PC-3 (cell line): ENCODE data around the gene TMEM51. TPM values are rescaled to one million over a fixed set of nuclear protein-coding genes. Genes with fewer than 3 reads are reported as not detected.

Source experiments
- ATAC-seq: fragments of 200-7000 bp; cut with Tn5 transposase; 2 replicates; pipeline ENCODE4 v1.9.1; 2020; ENCODE audit warnings: mild to moderate bottlenecking, moderate library complexity
- BruUV-seq: library from RNA; stranded (reverse); fragments of 400-500 nt; replicated peaks from 2 replicates; lab custom pipeline; 2021; lab: Mats Ljungman, UMichigan
- CTCF ChIA-PET: fragments of 300-600 bp; sonication (Branson Sonifier 250); formaldehyde crosslinking; loops from one replicate; lab custom pipeline; 2022; ENCODE audit warnings: antibody characterized with exemption; lab: Charles Lee
- POLR2A ChIA-PET: fragments of 300-600 bp; sonication (Branson Sonifier 250); formaldehyde crosslinking; loops from one replicate; lab custom pipeline; 2022; ENCODE audit warnings: antibody characterized with exemption; ENCODE audit not compliant: unreplicated experiment; lab: Charles Lee
- DNase-seq: peaks from one replicate; pipeline ENCODE4 v3.0.0-alpha.2; 2015
- H2AFZ ChIP-seq: fragments of 300-600 bp; sonication (generic); 2 replicates; pipeline ENCODE4 v1.6.0; 2016; ENCODE audit warnings: antibody characterized with exemption, low read length
- H3F3A ChIP-seq: fragments of 300-600 bp; sonication (generic); one replicate; pipeline ENCODE4 v1.6.0; 2017; ENCODE audit warnings: antibody characterized with exemption, low read length, control low read depth, mild to moderate bottlenecking; ENCODE audit not compliant: unreplicated experiment
- H3K27ac ChIP-seq: fragments of 300-600 bp; sonication (generic); 2 replicates; pipeline ENCODE4 v1.5.1; 2016; ENCODE audit warnings: mild to moderate bottlenecking, low read length
- H3K27me3 ChIP-seq: fragments of 300-600 bp; sonication (generic); 2 replicates; pipeline ENCODE4 v1.6.1; 2016; ENCODE audit warnings: low read length, mixed read lengths
- H3K36me3 ChIP-seq: fragments of 300-600 bp; sonication (generic); 2 replicates; pipeline ENCODE4 v1.6.1; 2016; ENCODE audit warnings: low read depth, mixed run types, low read length, mixed read lengths
- H3K4me1 ChIP-seq: fragments of 300-600 bp; sonication (generic); 2 replicates; pipeline ENCODE4 v1.5.1; 2016; ENCODE audit warnings: low read length; ENCODE audit not compliant: insufficient read depth
- H3K4me2 ChIP-seq: fragments of 300-600 bp; sonication (generic); 2 replicates; pipeline ENCODE4 v1.6.0; 2016; ENCODE audit warnings: low read length
- H3K4me3 ChIP-seq: fragments of 300-600 bp; sonication (generic); 2 replicates; pipeline ENCODE4 v1.5.1; 2016; ENCODE audit warnings: mild to moderate bottlenecking, low read length, mixed read lengths
- H3K79me2 ChIP-seq: fragments of 300-600 bp; sonication (generic); 2 replicates; pipeline ENCODE4 v1.6.1; 2017; ENCODE audit warnings: low read length, mixed read lengths
- H3K9ac ChIP-seq: fragments of 300-600 bp; sonication (generic); 2 replicates; pipeline ENCODE4 v1.6.0; 2016; ENCODE audit warnings: mild to moderate bottlenecking, low read length
- H3K9me2 ChIP-seq: fragments of 300-600 bp; sonication (generic); replicated peaks from 2 replicates; pipeline ENCODE4 v1.6.1; 2016; ENCODE audit warnings: mixed run types, low read length, mixed read lengths
- H3K9me3 ChIP-seq: fragments of 300-600 bp; sonication (generic); 2 replicates; pipeline ENCODE4 v1.6.1; 2016; ENCODE audit warnings: low read length, mixed read lengths
- H4K20me1 ChIP-seq: fragments of 300-600 bp; sonication (generic); 2 replicates; pipeline ENCODE4 v1.6.1; 2016; ENCODE audit warnings: low read length, mixed read lengths
- CTCF ChIP-seq: fragments of 300-600 bp; sonication (generic); conservative IDR thresholded peaks from 2 replicates; pipeline ENCODE4 v1.5.1; 2017; ENCODE audit warnings: antibody characterized with exemption, low read depth, mild to moderate bottlenecking, low read length
- EZH2 ChIP-seq: fragments of 300-600 bp; sonication (generic); IDR thresholded peaks from one replicate; pipeline ENCODE4 v1.6.1; 2017; ENCODE audit warnings: antibody characterized with exemption, mild to moderate bottlenecking, low read length; ENCODE audit not compliant: unreplicated experiment
- EZH2phosphoT487 ChIP-seq: fragments of 300-600 bp; sonication (generic); IDR thresholded peaks from 2 replicates; pipeline ENCODE4 v1.6.1; 2018; ENCODE audit warnings: mild to moderate bottlenecking, antibody characterized with exemption, low read length, borderline replicate concordance
- intact Hi-C: fragments of 100-400 bp; cut with micrococcal nuclease; formaldehyde crosslinking; loops from 2 replicates; pipeline ENCODE4 v1.9.0; 2023
- total RNA-seq: library from RNA; depleted of rRNA; stranded (reverse); fragments of >200 nt; gene quantifications from 2 replicates; pipeline ENCODE4 v1.2.3, GENCODE V29; 2014

Gene TMEM51
- total RNA-seq, 1 experiment from 2014 or later, result 20.8 TPM

- Histone ChIP-seq H3K36me3 (no peaks in the 10 kb centered on the region), H3K79me2 (no peaks in the 10 kb centered on the region), H3K4me2 (no peak overlapping the region), H3F3A (no peaks in the 10 kb centered on the region), H3K27me3 (no peaks in the 10 kb centered on the region), H3K4me3 (no peak overlapping the region), H3K9ac (no peak overlapping the region), H2AFZ (no peak overlapping the region), H4K20me1 (no peaks in the 10 kb centered on the region), H3K9me3 (peaks cover 4% of the 10 kb centered on the region; the same call in 1 of the 2 replicates), H3K9me2 (no peaks in the 10 kb centered on the region), H3K4me1 (no peaks in the 10 kb centered on the region), H3K27ac (no peak overlapping the region)
- TF ChIP-seq EZH2phosphoT487 (no peak), EZH2 (no peak), CTCF (no peak)
- DNase-seq (no peak), ATAC-seq (no peak)
- BruUV-seq, result no TSS peak
- POLR2A ChIA-PET, result no interaction called here
- CTCF ChIA-PET, result interaction anchor here (0.6 kb wide), 1 partner anchor 1139 kb away, joined by 3 read pairs; no protein-coding TSS in a partner anchor
- intact Hi-C loops, result loop anchor here (10.0 kb wide), 1 partner anchor 1140 kb away; no protein-coding TSS in a partner anchor
Measured at GRCh38 chr1:15104768-15105167, 48.8 kb upstream of the TMEM51 start.

- ATAC-seq (no peak), DNase-seq (peak; percentile 12)
- Histone ChIP-seq H3K4me2 (no peak overlapping the region), H3K4me1 (no peaks in the 10 kb centered on the region), H3K36me3 (no peaks in the 10 kb centered on the region), H3F3A (no peaks in the 10 kb centered on the region), H4K20me1 (no peaks in the 10 kb centered on the region), H2AFZ (no peak overlapping the region), H3K9ac (no peak overlapping the region), H3K27me3 (no peaks in the 10 kb centered on the region), H3K9me2 (no peaks in the 10 kb centered on the region), H3K9me3 (peaks cover 4% of the 10 kb centered on the region; the same call in 1 of the 2 replicates), H3K79me2 (no peaks in the 10 kb centered on the region), H3K27ac (no peak overlapping the region), H3K4me3 (no peak overlapping the region)
- CTCF ChIA-PET, result no interaction called here
- BruUV-seq, result no TSS peak
- intact Hi-C loops, result loop anchor here (10.0 kb wide), 1 partner anchor 1142 kb away; no protein-coding TSS in a partner anchor
- TF ChIP-seq CTCF (no peak), EZH2 (no peak)
- POLR2A ChIA-PET, result no interaction called here
Measured at GRCh38 chr1:15106608-15107007, 46.9 kb upstream of the TMEM51 start.

GRCh38 chr1:15107058-15107687, 46.4 kb upstream of the TMEM51 start:
- DNase-seq (no peak), ATAC-seq (no peak)
- no peaks in the 10 kb centered on the region for H3K9me2 ChIP-seq
- H3K9me3 ChIP-seq, result peaks cover 4% of the 10 kb centered on the region; the same call in 1 of the 2 replicates
- H4K20me1 ChIP-seq, result no peaks in the 10 kb centered on the region
- no peaks in the 10 kb centered on the region for H3K4me1 ChIP-seq
- no peaks in the 10 kb centered on the region for H3K79me2 ChIP-seq
- H2AFZ ChIP-seq, result no peak overlapping the region
- H3K4me2 ChIP-seq, result no peak overlapping the region
- BruUV-seq, result no TSS peak
- no peak overlapping the region for H3K4me3 ChIP-seq
- no peak overlapping the region for H3K27ac ChIP-seq
- intact Hi-C loops, result loop anchor here (10.0 kb wide), 1 partner anchor 1142 kb away; no protein-coding TSS in a partner anchor
- no peaks in the 10 kb centered on the region for H3K36me3 ChIP-seq
- H3F3A ChIP-seq, result no peaks in the 10 kb centered on the region
- ChIA-PET POLR2A (no interaction called here), CTCF (no interaction called here)
- H3K27me3 ChIP-seq, result no peaks in the 10 kb centered on the region
- TF ChIP-seq EZH2phosphoT487 (no peak), CTCF (no peak)
- H3K9ac ChIP-seq, result no peak overlapping the region
